GM23338 (cell line): ENCODE data around the gene ZNF853. TPM values are rescaled to one million over a fixed set of nuclear protein-coding genes. Genes with fewer than 3 reads are reported as not detected.

Experiments
- ATAC-seq: fragments of 200-7000 bp; cut with Tn5 transposase; 3 replicates; pipeline ENCODE4 v1.9.1; 2020
- DNase-seq: peaks from one replicate; pipeline ENCODE4 v3.0.0-alpha.2; 2015; ENCODE audit warnings: low spot score
- H2AFZ ChIP-seq: fragments of 200-600 bp; sonication (generic); 2 replicates; pipeline ENCODE4 v1.8.0; 2016; ENCODE audit warnings: antibody characterized with exemption, mild to moderate bottlenecking, moderate library complexity
- H3F3A ChIP-seq: fragments of 200-600 bp; sonication (generic); replicated peaks from 2 replicates; pipeline ENCODE4 v1.8.0; 2017; ENCODE audit warnings: antibody characterized with exemption, mixed run types, low read depth
- H3K27ac ChIP-seq: fragments of 200-600 bp; sonication (generic); 2 replicates; pipeline ENCODE4 v1.6.1; 2016; ENCODE audit warnings: low read depth
- H3K27me3 ChIP-seq: fragments of 200-600 bp; sonication (generic); 2 replicates; pipeline ENCODE4 v1.8.0; 2016; ENCODE audit warnings: mild to moderate bottlenecking, mixed run types, moderate library complexity; ENCODE audit not compliant: insufficient read depth
- H3K36me3 ChIP-seq: fragments of 200-600 bp; sonication (generic); 2 replicates; pipeline ENCODE4 v1.8.0; 2016; ENCODE audit warnings: mild to moderate bottlenecking; ENCODE audit not compliant: insufficient read depth
- H3K4me1 ChIP-seq: fragments of 200-600 bp; sonication (generic); 2 replicates; pipeline ENCODE4 v1.8.0; 2016; ENCODE audit warnings: mild to moderate bottlenecking, moderate library complexity; ENCODE audit not compliant: insufficient read depth
- H3K4me2 ChIP-seq: fragments of 200-600 bp; sonication (generic); 2 replicates; pipeline ENCODE4 v1.7.1; 2017; ENCODE audit warnings: mixed run types
- H3K4me3 ChIP-seq: fragments of 200-600 bp; sonication (generic); 2 replicates; pipeline ENCODE4 v1.6.1; 2016; ENCODE audit warnings: mixed run types
- H3K79me2 ChIP-seq: fragments of 200-600 bp; sonication (generic); replicated peaks from 2 replicates; pipeline ENCODE4 v1.8.0; 2017; ENCODE audit warnings: mild to moderate bottlenecking; ENCODE audit not compliant: insufficient read depth
- H3K9me2 ChIP-seq: fragments of 200-600 bp; sonication (generic); 2 replicates; pipeline ENCODE4 v1.8.0; 2017; ENCODE audit not compliant: insufficient read depth
- H4K20me1 ChIP-seq: fragments of 200-600 bp; sonication (generic); replicated peaks from 2 replicates; pipeline ENCODE4 v1.8.0; 2017; ENCODE audit warnings: mild to moderate bottlenecking; ENCODE audit not compliant: insufficient read depth
- H3K27ac Mint-ChIP-seq: 2 replicates; pipeline ENCODE4 v1.8.0; 2020; ENCODE audit warnings: inconsistent platforms, mild to moderate bottlenecking, moderate library complexity, mixed read lengths
- H3K27me3 Mint-ChIP-seq: 3 replicates; pipeline ENCODE4 v1.8.0; 2022; ENCODE audit warnings: low read depth, mild to moderate bottlenecking, moderate library complexity, mixed read lengths, inconsistent platforms; ENCODE audit not compliant: insufficient read depth, poor library complexity
- H3K36me3 Mint-ChIP-seq: 3 replicates; pipeline ENCODE4 v1.8.0; 2021; ENCODE audit warnings: low read depth, mild to moderate bottlenecking, inconsistent platforms, moderate library complexity, mixed read lengths
- H3K4me1 Mint-ChIP-seq: 3 replicates; pipeline ENCODE4 v1.8.0; 2020; ENCODE audit warnings: mild to moderate bottlenecking, inconsistent platforms, mixed read lengths
- H3K4me3 Mint-ChIP-seq: 3 replicates; pipeline ENCODE4 v1.8.0; 2021; ENCODE audit warnings: moderate library complexity, mild to moderate bottlenecking, inconsistent platforms, mixed read lengths
- H3K9me3 Mint-ChIP-seq: 3 replicates; pipeline ENCODE4 v1.8.0; 2020; ENCODE audit warnings: moderate library complexity, mild to moderate bottlenecking, inconsistent platforms, mixed read lengths
- CTCF ChIP-seq, 2 experiments: fragments of 200-600 bp in 1 of 2; sonication (generic) in 1 of 2; conservative IDR thresholded peaks; 2 replicates each; pipeline versions ENCODE4 v1.5.1 to v1.6.1; 2016 to 2017; ENCODE audit warnings: antibody characterized with exemption in 2 of 2, low read depth in 2 of 2, mild to moderate bottlenecking in 2 of 2, moderate library complexity in 1 of 2
- ETS1 ChIP-seq: IDR thresholded peaks from 2 replicates; pipeline ENCODE4 v1.6.1; 2016; ENCODE audit warnings: antibody characterized with exemption
- EZH2 ChIP-seq: fragments of 200-600 bp; sonication (generic); IDR thresholded peaks from one replicate; pipeline ENCODE4 v1.8.0; 2017; ENCODE audit warnings: antibody characterized with exemption, mild to moderate bottlenecking, low read depth; ENCODE audit not compliant: unreplicated experiment
- JUNB ChIP-seq: IDR thresholded peaks from one replicate; pipeline ENCODE4 v1.6.1; 2016; ENCODE audit warnings: antibody characterized with exemption; ENCODE audit not compliant: unreplicated experiment
- NANOG ChIP-seq: IDR thresholded peaks from 2 replicates; pipeline ENCODE4 v1.6.1; 2016; ENCODE audit warnings: antibody characterized with exemption, borderline replicate concordance
- POLR2AphosphoS5 ChIP-seq: IDR thresholded peaks from 2 replicates; pipeline ENCODE4 v1.6.1; 2016; ENCODE audit warnings: antibody characterized with exemption, low read depth
- STAT1 ChIP-seq: IDR thresholded peaks from one replicate; pipeline ENCODE4 v1.6.1; 2016; ENCODE audit warnings: antibody characterized with exemption; ENCODE audit not compliant: unreplicated experiment
- ZNF114 ChIP-seq: fragments of 250-450 bp; sonication (Bioruptor Pico); IDR thresholded peaks from 2 replicates; pipeline ENCODE4 v1.5.0; 2020; ENCODE audit warnings: mild to moderate bottlenecking, moderate library complexity
- ZNF462 ChIP-seq: fragments of 250-450 bp; sonication (Bioruptor Pico); IDR thresholded peaks from 2 replicates; pipeline ENCODE4 v1.5.0; 2020; ENCODE audit warnings: mild to moderate bottlenecking, moderate library complexity
- polyA plus RNA-seq: library from polyadenylated mRNA; unstranded; fragments of >200 nt; fragmentation: Nextera tagmentation; extraction: Ambion mirVana; gene quantifications from 2 replicates; pipeline ENCODE4 v1.2.1, GENCODE V29; 2016
- total RNA-seq: library from RNA; depleted of rRNA; stranded (reverse); fragments of >200 nt; shearing (Covaris generic); gene quantifications from 2 replicates; pipeline ENCODE4 v1.2.3, GENCODE V29; 2014

The ZNF853 gene
- total and polyA plus RNA-seq, 2 experiments from 2014 or later = 0.32 to 8.9 TPM

GRCh38 chr7:6644728-6645127, 29.3 kb downstream of the ZNF853 start (continued):
- TF ChIP-seq ZNF114 (CRISPR knock-in tag) = no peak
- no peak for TF ChIP-seq JUNB
- no peak for TF ChIP-seq NANOG
- no peak for TF ChIP-seq STAT1
- TF ChIP-seq CTCF (conservative IDR thresholded peaks at IDR 0.05; ENCODE audit: low read depth in 2 of 2) = no peak
- no peak for TF ChIP-seq POLR2AphosphoS5

GRCh38 chr7:6646465-6646864, 31.1 kb downstream of the ZNF853 start:
- H3K4me1 ChIP-seq = no peaks in the 10 kb centered on the region
- no peak overlapping the region for H3K4me3 Mint-ChIP-seq
- H3K4me3 ChIP-seq = no peak overlapping the region
- no peaks in the 10 kb centered on the region for H3K27me3 ChIP-seq
- peaks cover 14% of the 10 kb centered on the region for H3K36me3 Mint-ChIP-seq
- DNase-seq (no peak), ATAC-seq (no peak)
- no peaks in the 10 kb centered on the region for H3K9me3 Mint-ChIP-seq
- H3K27ac Mint-ChIP-seq = no peak overlapping the region
- H3K27me3 Mint-ChIP-seq = peaks cover 6% of the 10 kb centered on the region
- H3F3A ChIP-seq = no peaks in the 10 kb centered on the region
- no peaks in the 10 kb centered on the region for H3K36me3 ChIP-seq
- H3K27ac ChIP-seq = no peak overlapping the region
- H3K4me2 ChIP-seq = no peak overlapping the region
- TF ChIP-seq ZNF462 (CRISPR knock-in tag) (no peak), CTCF (conservative IDR thresholded peaks at IDR 0.05; ENCODE audit: low read depth in 2 of 2) (no peak), ETS1 (no peak), JUNB (no peak), EZH2 (no peak), ZNF114 (CRISPR knock-in tag) (no peak)
- no peak overlapping the region for H2AFZ ChIP-seq
- H3K79me2 ChIP-seq = no peaks in the 10 kb centered on the region
- no peaks in the 10 kb centered on the region; the same call in 1 of the 2 replicates for H4K20me1 ChIP-seq
- H3K4me1 Mint-ChIP-seq = no peaks in the 10 kb centered on the region
- H3K9me2 ChIP-seq = no peaks in the 10 kb centered on the region
